Caco-2 (cell line): Measurements from ENCODE around the gene ENPP4. TPM values are rescaled to one million over a fixed set of nuclear protein-coding genes. Genes with fewer than 3 reads are reported as not detected.

Experiments used
- BruUV-seq: library from RNA; stranded (reverse); fragments of 400-500 nt; replicated peaks from 2 replicates; lab custom pipeline; 2021; lab: Mats Ljungman, UMichigan
- CTCF ChIA-PET: fragments of 300-600 bp; sonication (Branson Sonifier 250); formaldehyde crosslinking; loops from one replicate; lab custom pipeline; 2022; ENCODE audit warnings: antibody characterized with exemption; lab: Charles Lee
- POLR2A ChIA-PET: fragments of 300-600 bp; sonication (Branson Sonifier 250); formaldehyde crosslinking; loops from one replicate; lab custom pipeline; 2022; ENCODE audit warnings: antibody characterized with exemption; lab: Charles Lee
- DNase-seq, 2 experiments: peaks; one replicate each; pipeline versions ENCODE4 v3.0.0 to v3.0.0-alpha.2; 2020 to 2022
- H3K27me3 ChIP-seq: replicated peaks from 2 replicates; pipeline ENCODE4 v1.6.0; 2011; ENCODE audit warnings: low read length; ENCODE audit not compliant: control insufficient read depth, insufficient read depth
- H3K36me3 ChIP-seq: 2 replicates; pipeline ENCODE4 v1.5.1; 2011; ENCODE audit warnings: low read length; ENCODE audit not compliant: control insufficient read depth, insufficient read depth
- H3K4me1 ChIP-seq: fragments of 250-450 bp; sonication (Bioruptor Pico); 2 replicates; pipeline ENCODE4 v1.5.1; 2020; ENCODE audit warnings: mild to moderate bottlenecking
- H3K4me3 ChIP-seq: 2 replicates; pipeline ENCODE4 v1.5.1; 2011; ENCODE audit warnings: low read depth, mild to moderate bottlenecking, control low read depth, low read length
- H3K9me3 ChIP-seq: fragments of 250-450 bp; sonication (Bioruptor Pico); 2 replicates; pipeline ENCODE4 v1.5.1; 2020; ENCODE audit warnings: mild to moderate bottlenecking, moderate library complexity
- H3K27ac Mint-ChIP-seq: one replicate; pipeline ENCODE4 v1.8.0; 2022; ENCODE audit warnings: mixed read lengths; ENCODE audit not compliant: unreplicated experiment
- H3K27me3 Mint-ChIP-seq: one replicate; pipeline ENCODE4 v1.8.0; 2022; ENCODE audit warnings: mixed read lengths; ENCODE audit not compliant: insufficient read depth, unreplicated experiment
- H3K36me3 Mint-ChIP-seq: one replicate; pipeline ENCODE4 v1.8.0; 2022; ENCODE audit warnings: mild to moderate bottlenecking, mixed read lengths; ENCODE audit not compliant: insufficient read depth, unreplicated experiment
- H3K4me1 Mint-ChIP-seq: one replicate; pipeline ENCODE4 v1.8.0; 2022; ENCODE audit warnings: low read depth, mixed read lengths; ENCODE audit not compliant: unreplicated experiment
- H3K4me3 Mint-ChIP-seq: one replicate; pipeline ENCODE4 v1.8.0; 2022; ENCODE audit warnings: mild to moderate bottlenecking, moderate library complexity, mixed read lengths; ENCODE audit not compliant: unreplicated experiment
- H3K9me3 Mint-ChIP-seq: one replicate; pipeline ENCODE4 v1.8.0; 2022; ENCODE audit warnings: mixed read lengths; ENCODE audit not compliant: unreplicated experiment
- intact Hi-C: fragments of 100-400 bp; cut with micrococcal nuclease; formaldehyde crosslinking; loops from one replicate; pipeline ENCODE4 v1.10.0; 2022; ENCODE audit not compliant: unreplicated experiment
- total RNA-seq: library from RNA; stranded (reverse); gene quantifications from 2 replicates; pipeline ENCODE4 v1.2.3, GENCODE V29; 2022
- TF ChIP-seq, protein P1 (sequence below), 2 experiments: fragments of 200-600 bp in 1 of 2; IDR thresholded peaks; 1 replicate in 1 of 2; 2 replicates in 1 of 2; pipeline versions ENCODE4 v1.5.1 to v1.8.0; 2011 to 2022; ENCODE audit warnings: antibody characterized with exemption in 1 of 2, control low read depth in 1 of 2, inconsistent platforms in 1 of 2, low read depth in 1 of 2, low read length in 1 of 2, mild to moderate bottlenecking in 1 of 2, moderate library complexity in 1 of 2; ENCODE audit not compliant: insufficient read depth in 1 of 2, severe bottlenecking in 1 of 2, unreplicated experiment in 1 of 2

The ENPP4 gene
- total RNA-seq, 1 experiment from 2014 or later: 2.7 TPM

DNA sequence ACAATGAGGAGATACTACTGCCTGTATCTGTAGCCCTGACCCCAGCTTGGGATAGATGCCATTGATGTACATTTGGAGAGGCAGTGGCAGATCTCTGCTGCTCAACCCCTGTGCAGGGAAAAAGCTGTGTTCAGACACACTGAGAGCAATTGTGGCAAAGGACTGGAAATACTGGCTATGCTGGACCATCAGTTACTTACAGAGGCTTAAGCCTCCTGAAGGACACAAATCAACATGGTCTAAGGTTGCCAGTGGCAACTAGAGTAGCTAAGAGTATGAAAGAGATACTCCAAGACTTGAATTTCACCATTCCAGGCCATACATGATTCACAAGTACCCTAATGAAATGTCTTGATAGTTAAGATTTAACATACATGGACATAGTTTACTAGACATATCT lies 32.4 kb upstream of the ENPP4 start:
- H3K27me3 ChIP-seq: no peaks in the 10 kb centered on the region
- no peak overlapping the region for H3K27ac Mint-ChIP-seq
- no peaks in the 10 kb centered on the region for H3K36me3 ChIP-seq
- ChIA-PET CTCF (no interaction called here), POLR2A (no interaction called here)
- H3K4me1 Mint-ChIP-seq: no peaks in the 10 kb centered on the region
- H3K4me1 ChIP-seq: no peaks in the 10 kb centered on the region
- no peak for DNase-seq
- peaks cover 41% of the 10 kb centered on the region for H3K9me3 Mint-ChIP-seq
- intact Hi-C loops: loop anchor here (10.0 kb wide), 2 partner anchors 397 to 897 kb away; partner anchors contain the start of gene RCAN2
- H3K36me3 Mint-ChIP-seq: no peaks in the 10 kb centered on the region
- TF ChIP-seq, protein P1, sequence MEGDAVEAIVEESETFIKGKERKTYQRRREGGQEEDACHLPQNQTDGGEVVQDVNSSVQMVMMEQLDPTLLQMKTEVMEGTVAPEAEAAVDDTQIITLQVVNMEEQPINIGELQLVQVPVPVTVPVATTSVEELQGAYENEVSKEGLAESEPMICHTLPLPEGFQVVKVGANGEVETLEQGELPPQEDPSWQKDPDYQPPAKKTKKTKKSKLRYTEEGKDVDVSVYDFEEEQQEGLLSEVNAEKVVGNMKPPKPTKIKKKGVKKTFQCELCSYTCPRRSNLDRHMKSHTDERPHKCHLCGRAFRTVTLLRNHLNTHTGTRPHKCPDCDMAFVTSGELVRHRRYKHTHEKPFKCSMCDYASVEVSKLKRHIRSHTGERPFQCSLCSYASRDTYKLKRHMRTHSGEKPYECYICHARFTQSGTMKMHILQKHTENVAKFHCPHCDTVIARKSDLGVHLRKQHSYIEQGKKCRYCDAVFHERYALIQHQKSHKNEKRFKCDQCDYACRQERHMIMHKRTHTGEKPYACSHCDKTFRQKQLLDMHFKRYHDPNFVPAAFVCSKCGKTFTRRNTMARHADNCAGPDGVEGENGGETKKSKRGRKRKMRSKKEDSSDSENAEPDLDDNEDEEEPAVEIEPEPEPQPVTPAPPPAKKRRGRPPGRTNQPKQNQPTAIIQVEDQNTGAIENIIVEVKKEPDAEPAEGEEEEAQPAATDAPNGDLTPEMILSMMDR (IDR thresholded peaks at IDR 0.05; ENCODE audit: insufficient read depth in 1 of 2, low read depth in 1 of 2, low read length in 1 of 2, severe bottlenecking in 1 of 2, unreplicated experiment in 1 of 2): no peak
- peaks cover 5% of the 10 kb centered on the region; the same call in 1 of the 2 replicates for H3K9me3 ChIP-seq
- no peak overlapping the region for H3K4me3 Mint-ChIP-seq
- no TSS peak for BruUV-seq
- no peak overlapping the region for H3K4me3 ChIP-seq
- H3K27me3 Mint-ChIP-seq: no peaks in the 10 kb centered on the region

DNA sequence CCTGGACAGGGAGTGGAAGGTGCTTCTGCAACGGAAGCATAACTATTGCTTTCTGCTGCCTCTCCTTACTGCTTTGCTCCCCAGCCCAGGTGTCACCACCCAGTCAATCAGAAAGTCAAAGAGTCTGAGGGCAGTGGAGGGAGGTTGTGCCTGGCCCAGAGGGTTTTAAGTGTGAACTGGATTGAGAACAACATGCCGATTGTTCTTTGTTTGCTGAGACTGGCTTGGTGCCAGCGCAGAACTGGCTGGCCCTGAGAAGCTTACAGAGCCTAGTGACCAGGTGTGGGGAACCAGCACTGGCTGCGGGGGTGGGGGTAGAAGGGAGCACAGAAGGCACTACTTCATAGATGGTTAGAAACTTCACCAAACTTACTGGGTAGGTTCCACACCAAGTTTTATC lies 31.1 kb upstream of the ENPP4 start:
- Mint-ChIP-seq H3K36me3 (no peaks in the 10 kb centered on the region), H3K27ac (no peak overlapping the region), H3K4me3 (no peak overlapping the region), H3K27me3 (no peaks in the 10 kb centered on the region), H3K4me1 (no peaks in the 10 kb centered on the region), H3K9me3 (peaks cover 33% of the 10 kb centered on the region)
- Histone ChIP-seq H3K4me3 (no peak overlapping the region), H3K36me3 (no peaks in the 10 kb centered on the region), H3K9me3 (peaks cover 5% of the 10 kb centered on the region; the same call in 1 of the 2 replicates), H3K27me3 (no peaks in the 10 kb centered on the region), H3K4me1 (no peaks in the 10 kb centered on the region)
- no TSS peak for BruUV-seq
- DNase-seq: no peak
- TF ChIP-seq, protein P1 (IDR thresholded peaks at IDR 0.05; ENCODE audit: insufficient read depth in 1 of 2, low read depth in 1 of 2, low read length in 1 of 2, severe bottlenecking in 1 of 2, unreplicated experiment in 1 of 2): no peak
- intact Hi-C loops: loop anchor here (10.0 kb wide), 2 partner anchors 396 to 896 kb away; partner anchors contain the start of gene RCAN2
- ChIA-PET CTCF (no interaction called here), POLR2A (no interaction called here)

DNA sequence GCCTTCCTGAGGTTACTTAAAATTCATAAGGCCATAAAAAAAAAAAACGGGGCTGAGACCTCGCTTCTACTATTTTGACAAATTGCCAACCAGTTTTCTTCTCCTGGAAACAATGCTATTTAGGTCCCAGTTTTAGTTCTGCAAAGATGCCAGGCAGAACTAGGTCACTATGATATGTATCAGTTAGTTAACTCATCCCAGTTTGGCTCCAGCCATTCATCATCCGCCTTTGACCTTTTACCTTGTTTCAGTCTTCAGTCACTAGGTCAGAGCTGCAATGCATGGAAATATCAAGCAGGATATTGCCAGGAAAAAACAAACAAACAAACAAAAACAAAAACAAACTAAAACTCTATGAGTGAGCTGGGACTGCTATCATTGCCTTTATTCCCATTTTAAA lies 29.8 kb upstream of the ENPP4 start:
- Mint-ChIP-seq H3K4me3 (no peak overlapping the region), H3K9me3 (peaks cover 21% of the 10 kb centered on the region), H3K27ac (no peak overlapping the region), H3K4me1 (no peaks in the 10 kb centered on the region), H3K36me3 (no peaks in the 10 kb centered on the region), H3K27me3 (no peaks in the 10 kb centered on the region)
- ChIA-PET CTCF (no interaction called here), POLR2A (no interaction called here)
- Histone ChIP-seq H3K27me3 (no peaks in the 10 kb centered on the region), H3K9me3 (peaks cover 3% of the 10 kb centered on the region; the same call in 1 of the 2 replicates), H3K4me3 (no peak overlapping the region), H3K36me3 (no peaks in the 10 kb centered on the region), H3K4me1 (no peaks in the 10 kb centered on the region)
- DNase-seq: no peak
- BruUV-seq: no TSS peak
- intact Hi-C loops: loop anchor here (10.0 kb wide), 2 partner anchors 395 to 895 kb away; partner anchors contain the start of gene RCAN2
- TF ChIP-seq, protein P1 (IDR thresholded peaks at IDR 0.05; ENCODE audit: insufficient read depth in 1 of 2, low read depth in 1 of 2, low read length in 1 of 2, severe bottlenecking in 1 of 2, unreplicated experiment in 1 of 2): no peak
